Stimulated activated CD8-positive, alpha-beta memory T cell treated with anti-CD3 and anti-CD28 coated beads, Interleukin-4, amount 100 ng/mL, for 48 hours (primary cell): ENCODE results near the gene BBLN.
"Not testable (repeated sequence)": the region's sequence is repeated elsewhere in the genome, so short reads cannot be mapped to it uniquely, and the experiment has no call there.

Experiments used
- DNase-seq: peaks from one replicate; pipeline ENCODE4 v3.0.0-alpha.2; 2020

The BBLN gene

GRCh38 chr9:128163523-128164306 lies 3.6 kb downstream of the BBLN start:
- no peak for DNase-seq

GRCh38 chr9:128164307-128164885 lies 4.3 kb downstream of the BBLN start:
- DNase-seq: no peak

GRCh38 chr9:128166169-128166568 lies 6.1 kb downstream of the BBLN start:
- no peak for DNase-seq

- no peak for DNase-seq
These were observed 7.1 kb downstream of the BBLN start for GRCh38 chr9:128167209-128167608.

- no peak for DNase-seq
These were observed 8.8 kb downstream of the BBLN start for GRCh38 chr9:128168731-128169308.

GRCh38 chr9:128169492-128169891 lies 9.4 kb downstream of the BBLN start:
- DNase-seq: no peak

- DNase-seq: no peak
These were observed 9.9 kb downstream of the BBLN start for GRCh38 chr9:128169925-128170324.

- DNase-seq: no peak
These were observed 14.0 kb downstream of the BBLN start for GRCh38 chr9:128174062-128174461.

- DNase-seq: no peak
These were observed 15.1 kb downstream of the BBLN start for GRCh38 chr9:128175102-128175563.

- no peak for DNase-seq
These were observed 15.7 kb downstream of the BBLN start for GRCh38 chr9:128175726-128176125.

- no peak for DNase-seq
These were observed 18.9 kb downstream of the BBLN start for GRCh38 chr9:128178806-128179431.

GRCh38 chr9:128180001-128180400 lies 19.9 kb downstream of the BBLN start:
- DNase-seq: no peak

GRCh38 chr9:128180447-128180846 lies 20.4 kb downstream of the BBLN start:
- no peak for DNase-seq

GRCh38 chr9:128181480-128181879 lies 21.4 kb downstream of the BBLN start:
- DNase-seq: not testable (repeated sequence)

- no peak for DNase-seq
These were observed 23.0 kb downstream of the BBLN start for GRCh38 chr9:128182893-128183588.

GRCh38 chr9:128185979-128186965 lies 26.2 kb downstream of the BBLN start:
- DNase-seq: no peak

- no peak for DNase-seq
These were observed 27.3 kb downstream of the BBLN start for GRCh38 chr9:128187361-128187760.

- no peak for DNase-seq
These were observed 28.1 kb downstream of the BBLN start for GRCh38 chr9:128188209-128188608.

- DNase-seq: no peak
These were observed 29.9 kb downstream of the BBLN start for GRCh38 chr9:128190013-128190412.

GRCh38 chr9:128190516-128191405 lies 30.7 kb downstream of the BBLN start:
- DNase-seq: no peak
